K562 (cell line): Measurements from ENCODE around the gene KCNH2. TPM values are rescaled to one million over a fixed set of nuclear protein-coding genes. Genes with fewer than 3 reads are reported as not detected.

Experiments used
- CBFB ChIP-seq: sonication (generic); formaldehyde crosslinking; IDR thresholded peaks from 2 replicates; pipeline ENCODE4 v1.4.0; 2020; ENCODE audit warnings: mild to moderate bottlenecking, missing genetic modification reagents
- HOXB6 ChIP-seq: fragments of 250-450 bp; sonication (Bioruptor Pico); IDR thresholded peaks from 2 replicates; pipeline ENCODE4 v1.5.1; 2022; ENCODE audit warnings: mild to moderate bottlenecking, borderline replicate concordance
- JUND ChIP-seq, 2 experiments: IDR thresholded peaks; 2 replicates in 1 of 2; 3 replicates in 1 of 2; pipeline ENCODE4 v1.6.1; 2011; ENCODE audit warnings: borderline replicate concordance in 2 of 2, low read depth in 2 of 2, low read length in 2 of 2, improper control_type of control experiment in 1 of 2, missing biosample characterization in 1 of 2, missing genetic modification characterization in 1 of 2, missing genetic modification reagents in 1 of 2
- KLF6 ChIP-seq: fragments of 250-450 bp; sonication (Bioruptor Pico); IDR thresholded peaks from 2 replicates; pipeline ENCODE4 v1.4.0; 2020; ENCODE audit warnings: mild to moderate bottlenecking, moderate library complexity, borderline replicate concordance
- LEF1 ChIP-seq: fragments of 450-650 bp; IDR thresholded peaks from 2 replicates; pipeline ENCODE4 v1.6.1; 2016; ENCODE audit warnings: mild to moderate bottlenecking
- NCOA1 ChIP-seq: fragments of 450-650 bp; IDR thresholded peaks from 2 replicates; pipeline ENCODE4 v1.6.1; 2016; ENCODE audit warnings: low read depth
- RERE ChIP-seq: sonication (generic); formaldehyde crosslinking; IDR thresholded peaks from 2 replicates; pipeline ENCODE4 v1.8.0; 2023; ENCODE audit warnings: missing genetic modification reagents, mild to moderate bottlenecking, borderline replicate concordance
- SAP30 ChIP-seq: fragments of 200-600 bp; sonication (generic); IDR thresholded peaks from 2 replicates; pipeline ENCODE4 v1.6.1; 2012; ENCODE audit warnings: borderline replicate concordance, low read depth, mild to moderate bottlenecking, moderate library complexity, low read length, control low read depth, inconsistent platforms; ENCODE audit not compliant: insufficient read depth, poor library complexity, severe bottlenecking
- TARDBP ChIP-seq: fragments of 450-650 bp; IDR thresholded peaks from 2 replicates; pipeline ENCODE4 v1.6.1; 2016
- ZNF175 ChIP-seq: fragments of 200-800 bp; sonication (Bioruptor generic); IDR thresholded peaks from 2 replicates; pipeline ENCODE4 v1.6.1; 2016; ENCODE audit warnings: low read depth, mild to moderate bottlenecking, missing genetic modification characterization, missing compliant biosample characterization
- ZNF263 ChIP-seq: sonication (generic); formaldehyde crosslinking; IDR thresholded peaks from 2 replicates; pipeline ENCODE4 v1.8.0; 2022; ENCODE audit warnings: mild to moderate bottlenecking, missing genetic modification reagents, borderline replicate concordance
- ZNF274 ChIP-seq: IDR thresholded peaks from 2 replicates; pipeline ENCODE4 v1.6.1; 2011; ENCODE audit warnings: low read depth, mild to moderate bottlenecking, low read length, moderate library complexity, borderline replicate concordance
- ZNF511 ChIP-seq: sonication (generic); formaldehyde crosslinking; IDR thresholded peaks from 2 replicates; pipeline ENCODE4 v1.8.0; 2022; ENCODE audit warnings: mild to moderate bottlenecking, missing genetic modification reagents
- ZNF57 ChIP-seq: fragments of 450-650 bp; formaldehyde crosslinking; IDR thresholded peaks from 2 replicates; pipeline ENCODE4 v1.4.0; 2020; ENCODE audit warnings: mild to moderate bottlenecking, moderate library complexity
- ZNF589 ChIP-seq: fragments of 200-800 bp; sonication (Bioruptor generic); IDR thresholded peaks from 2 replicates; pipeline ENCODE4 v1.6.1; 2016; ENCODE audit warnings: low read depth, missing genetic modification characterization, missing compliant biosample characterization
- ZNF780A ChIP-seq: fragments of 250-450 bp; sonication (Bioruptor Pico); IDR thresholded peaks from 2 replicates; pipeline ENCODE4 v1.5.0; 2021; ENCODE audit warnings: mild to moderate bottlenecking
- ZNF785 ChIP-seq: fragments of 250-450 bp; sonication (Bioruptor Pico); IDR thresholded peaks from 2 replicates; pipeline ENCODE4 v1.4.0; 2020; ENCODE audit warnings: mild to moderate bottlenecking
- ZZZ3 ChIP-seq: fragments of 450-650 bp; IDR thresholded peaks from 2 replicates; pipeline ENCODE4 v1.6.1; 2016; ENCODE audit warnings: antibody characterized with exemption, mild to moderate bottlenecking, moderate library complexity
- polyA plus RNA-seq, 8 experiments: library from polyadenylated mRNA; depleted of rRNA in 4 of 8; stranded (reverse) in 5 of 8; unstranded in 3 of 8; fragments of >200 nt; fragmentation: Nextera tagmentation in 2 of 8; fragmentation: Illumina TruSeq in 1 of 8; extraction: Ambion mirVana in 2 of 8; extraction: Trizol in 1 of 8; gene quantifications; 2 replicates each; pipeline versions ENCODE4 v1.2.1 to v1.2.3, GENCODE V29; 2011 to 2014; ENCODE audit warnings: inconsistent platforms in 1 of 8, missing spikeins in 1 of 8
- total RNA-seq, 7 experiments: library from RNA; depleted of rRNA in 6 of 7; stranded (reverse); fragments of >200 nt in 6 of 7; fragmentation: Illumina TruSeq in 2 of 7; extraction: Trizol in 2 of 7; gene quantifications; 2 replicates each; pipeline versions ENCODE4 v1.2.1 to v1.2.3, GENCODE V29; 2011 to 2021; ENCODE audit warnings: low replicate concordance in 1 of 7

Gene KCNH2
- total and polyA plus RNA-seq, 9 of the 15 experiments (the other 6 are each of a cell fraction or from before 2014, with no cell fraction given), result 18.1 to 368 (median 218) TPM

GRCh38 chr7:150994141-150994837 lies 16.2 kb upstream of the KCNH2 start (continued):
- peak; percentile 85 for TF ChIP-seq KLF6 (CRISPR knock-in tag)
- peak; percentile 86; the same call in 1 of the 2 replicates for TF ChIP-seq ZNF589
- no peak for TF ChIP-seq SAP30
- no peak for TF ChIP-seq ZNF780A (CRISPR knock-in tag)
- peak; percentile 19; the same call in 1 of the 2 replicates for TF ChIP-seq RERE (CRISPR knock-in tag)
- TF ChIP-seq CBFB (CRISPR knock-in tag), result no peak
- TF ChIP-seq NCOA1, result peak; percentile 66; the same call in 1 of the 2 replicates
- peak; percentile 79; the same call in 1 of the 2 replicates for TF ChIP-seq ZNF263 (CRISPR knock-in tag)
- peak; percentile 97 for TF ChIP-seq TARDBP
- no peak for TF ChIP-seq ZZZ3
- peak; percentile 78; the same call in 1 of the 2 replicates for TF ChIP-seq ZNF175 (CRISPR knock-in tag)
- peak; percentile 70 for TF ChIP-seq LEF1
- no peak; the same call in 1 of the 2 replicates for TF ChIP-seq ZNF511 (CRISPR knock-in tag)
- no peak for TF ChIP-seq ZNF57 (CRISPR knock-in tag)
- TF ChIP-seq JUND (IDR thresholded peaks at IDR 0.05; ENCODE audit: borderline replicate concordance, low read depth, low read length), result peak; percentile 66
- TF ChIP-seq JUND (tag; IDR thresholded peaks at IDR 0.05; ENCODE audit: borderline replicate concordance, low read depth, low read length), result peak; percentile 67; the same call in 1 of the 3 replicates
- TF ChIP-seq HOXB6, result no peak
- no peak for TF ChIP-seq ZNF785 (CRISPR knock-in tag)
- TF ChIP-seq ZNF274, result no peak; the same call in 1 of the 2 replicates
